ENCODE data around the gene METTL27.
"Not testable (repeated sequence)": the region's sequence is repeated elsewhere in the genome, so short reads cannot be mapped to it uniquely, and the experiment has no call there.

METTL27 gene

GRCh38 chr7:73869011-73869798, 26.9 kb upstream of the METTL27 start:
- DNase-seq, result no peak

- no peak for DNase-seq
These were observed 24.1 kb upstream of the METTL27 start for GRCh38 chr7:73866446-73866767.

- DNase-seq, result peak; percentile 13 to 42
These were observed 23.6 kb upstream of the METTL27 start for GRCh38 chr7:73865738-73866445.

GRCh38 chr7:73864981-73865711, 22.8 kb upstream of the METTL27 start:
- DNase-seq, result no peak

GRCh38 chr7:73861305-73861704, 19.0 kb upstream of the METTL27 start:
- no peak for DNase-seq

- DNase-seq, result no peak
These were observed 18.5 kb upstream of the METTL27 start, which contains the start of gene TMEM270 for GRCh38 chr7:73860859-73861258. Gene TMEM270 (plus strand): TSS chr7:73861159. CDS start chr7:73861195, 36 bp downstream.

GRCh38 chr7:73858807-73859206, 16.5 kb upstream of the METTL27 start:
- peak in 1 of 2 experiments; percentile 15 for DNase-seq

GRCh38 chr7:73856941-73857340, 14.6 kb upstream of the METTL27 start:
- DNase-seq, result no peak

- no peak for DNase-seq
These were observed 10.2 kb upstream of the METTL27 start for GRCh38 chr7:73852500-73852899.

- peak; percentile 98 to 99 for DNase-seq
These were observed 9.4 kb upstream of the METTL27 start for GRCh38 chr7:73851410-73852338.

GRCh38 chr7:73850781-73851207, 8.5 kb upstream of the METTL27 start:
- peak; percentile 66 to 88 for DNase-seq

GRCh38 chr7:73847941-73848723, 5.8 kb upstream of the METTL27 start:
- no peak for DNase-seq

- DNase-seq, result not testable (repeated sequence)
These were observed 3.4 kb upstream of the METTL27 start for GRCh38 chr7:73845701-73846195.

GRCh38 chr7:73844848-73845460, 2.6 kb upstream of the METTL27 start:
- DNase-seq, result no peak

GRCh38 chr7:73844131-73844547, 1.8 kb upstream of the METTL27 start:
- DNase-seq, result no peak

GRCh38 chr7:73841689-73842066, 638 bp downstream of the METTL27 start:
- peak; percentile 39 to 60 for DNase-seq

- no peak for DNase-seq
These were observed 1.5 kb downstream of the METTL27 start for GRCh38 chr7:73840715-73841379.

- DNase-seq, result no peak
These were observed 2.3 kb downstream of the METTL27 start for GRCh38 chr7:73839743-73840714.

- no peak for DNase-seq
These were observed 3.0 kb downstream of the METTL27 start for GRCh38 chr7:73839290-73839689.

Data from SW 1271 (cell line).